LNCAP (cell line): Measurements from ENCODE around the gene RELA.

Experiments
- TF ChIP-seq, protein P1 (sequence below): fragments of 450-650 bp; IDR thresholded peaks from 2 replicates; pipeline ENCODE4 v1.5.1; 2017; ENCODE audit warnings: mild to moderate bottlenecking

Gene RELA

DNA sequence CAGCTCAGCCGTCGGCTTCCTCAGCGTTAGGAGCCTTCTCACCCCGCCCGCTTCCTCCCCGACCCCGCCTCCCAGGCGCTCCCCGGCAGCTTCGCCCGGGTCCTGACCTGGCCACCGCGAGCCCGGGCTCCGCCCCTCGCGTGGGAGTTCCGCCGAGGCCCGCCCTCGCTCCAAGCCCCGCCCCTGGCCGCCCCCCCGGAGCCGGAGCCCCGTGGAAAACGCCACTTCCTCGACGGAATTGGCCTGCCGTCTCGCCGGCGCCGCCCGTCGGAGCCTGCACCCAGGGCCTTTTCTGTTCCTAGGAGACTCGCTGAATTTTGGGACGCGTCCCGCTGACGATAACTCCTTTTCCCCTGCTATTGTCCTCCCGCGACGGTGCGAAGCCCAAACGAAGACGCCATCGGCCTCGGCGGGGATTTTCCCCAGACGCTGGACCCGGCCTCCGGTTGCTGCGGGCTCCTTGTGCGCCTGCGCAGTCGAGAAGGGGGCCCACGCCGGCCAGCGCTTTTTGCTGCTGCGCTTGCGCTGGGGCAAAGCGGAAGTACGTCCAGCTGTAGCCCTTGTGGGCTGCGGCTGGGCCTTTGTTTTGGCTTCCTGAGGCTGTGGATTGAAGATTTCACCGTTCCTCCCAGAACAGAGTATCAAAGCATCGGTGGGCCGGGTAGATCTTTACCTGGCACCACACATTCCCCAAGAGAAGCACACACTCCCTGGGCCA lies 10.0 kb downstream of the RELA start:
- TF ChIP-seq, protein P1, sequence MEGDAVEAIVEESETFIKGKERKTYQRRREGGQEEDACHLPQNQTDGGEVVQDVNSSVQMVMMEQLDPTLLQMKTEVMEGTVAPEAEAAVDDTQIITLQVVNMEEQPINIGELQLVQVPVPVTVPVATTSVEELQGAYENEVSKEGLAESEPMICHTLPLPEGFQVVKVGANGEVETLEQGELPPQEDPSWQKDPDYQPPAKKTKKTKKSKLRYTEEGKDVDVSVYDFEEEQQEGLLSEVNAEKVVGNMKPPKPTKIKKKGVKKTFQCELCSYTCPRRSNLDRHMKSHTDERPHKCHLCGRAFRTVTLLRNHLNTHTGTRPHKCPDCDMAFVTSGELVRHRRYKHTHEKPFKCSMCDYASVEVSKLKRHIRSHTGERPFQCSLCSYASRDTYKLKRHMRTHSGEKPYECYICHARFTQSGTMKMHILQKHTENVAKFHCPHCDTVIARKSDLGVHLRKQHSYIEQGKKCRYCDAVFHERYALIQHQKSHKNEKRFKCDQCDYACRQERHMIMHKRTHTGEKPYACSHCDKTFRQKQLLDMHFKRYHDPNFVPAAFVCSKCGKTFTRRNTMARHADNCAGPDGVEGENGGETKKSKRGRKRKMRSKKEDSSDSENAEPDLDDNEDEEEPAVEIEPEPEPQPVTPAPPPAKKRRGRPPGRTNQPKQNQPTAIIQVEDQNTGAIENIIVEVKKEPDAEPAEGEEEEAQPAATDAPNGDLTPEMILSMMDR, result no peak

DNA sequence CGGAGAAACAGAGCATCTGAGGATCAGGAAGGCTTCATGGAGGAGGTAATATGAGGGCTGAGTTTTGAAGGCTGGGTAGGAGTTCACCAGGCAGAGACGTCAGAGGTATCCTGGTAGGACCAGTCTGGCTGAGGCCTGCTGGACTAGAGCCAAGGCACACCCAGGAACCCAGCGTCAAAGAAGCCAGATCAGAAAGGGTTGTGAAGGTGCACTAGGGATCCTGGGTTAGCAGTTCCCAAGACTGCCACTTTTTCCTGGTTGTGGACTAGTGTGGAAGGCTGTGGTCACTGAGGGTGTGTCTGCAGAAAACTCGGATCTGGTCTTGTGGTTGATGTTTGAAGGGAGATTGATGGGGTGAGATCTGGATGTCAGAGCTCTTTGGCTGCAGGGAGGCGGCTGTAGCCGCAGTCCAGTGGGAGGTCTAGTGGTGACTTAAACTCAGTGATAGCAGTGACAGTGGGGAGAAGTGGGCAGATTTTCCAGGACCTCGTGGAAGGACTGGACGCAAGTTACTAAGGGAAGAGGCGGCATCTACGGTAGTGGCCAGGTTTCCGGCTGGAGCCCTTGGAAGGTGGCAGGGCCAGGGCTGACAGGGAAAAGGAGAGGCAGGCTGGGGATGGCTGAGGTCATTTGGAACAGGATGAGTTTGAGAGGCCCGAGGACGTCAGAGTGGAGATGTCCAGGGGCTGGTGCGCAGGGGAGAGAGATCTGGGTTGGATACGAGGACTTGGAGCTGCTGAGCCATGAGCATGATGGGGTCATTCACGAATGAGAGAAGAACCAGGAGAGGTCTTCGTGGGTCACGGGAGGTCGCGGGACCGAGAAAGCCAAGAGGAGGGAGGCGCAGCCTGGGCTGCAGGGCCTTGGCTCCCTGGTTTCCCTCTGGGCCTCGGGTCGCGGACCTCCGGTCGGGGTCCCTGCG lies 10.9 kb downstream of the RELA start:
- TF ChIP-seq, protein P1, result no peak

DNA sequence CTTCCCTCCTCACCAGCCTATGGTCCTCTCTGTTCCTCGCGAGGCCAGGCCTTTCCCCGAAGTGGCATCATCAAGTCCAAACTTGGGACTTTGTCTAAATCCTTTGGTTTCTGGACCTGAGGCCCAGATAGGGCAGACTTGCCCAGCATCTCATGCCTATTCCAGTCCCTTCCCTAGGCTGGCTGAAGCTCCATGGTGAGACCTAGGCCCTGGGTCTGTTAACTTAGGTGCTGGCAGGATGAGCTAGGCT lies 11.5 kb downstream of the RELA start:
- TF ChIP-seq, protein P1, result no peak

DNA sequence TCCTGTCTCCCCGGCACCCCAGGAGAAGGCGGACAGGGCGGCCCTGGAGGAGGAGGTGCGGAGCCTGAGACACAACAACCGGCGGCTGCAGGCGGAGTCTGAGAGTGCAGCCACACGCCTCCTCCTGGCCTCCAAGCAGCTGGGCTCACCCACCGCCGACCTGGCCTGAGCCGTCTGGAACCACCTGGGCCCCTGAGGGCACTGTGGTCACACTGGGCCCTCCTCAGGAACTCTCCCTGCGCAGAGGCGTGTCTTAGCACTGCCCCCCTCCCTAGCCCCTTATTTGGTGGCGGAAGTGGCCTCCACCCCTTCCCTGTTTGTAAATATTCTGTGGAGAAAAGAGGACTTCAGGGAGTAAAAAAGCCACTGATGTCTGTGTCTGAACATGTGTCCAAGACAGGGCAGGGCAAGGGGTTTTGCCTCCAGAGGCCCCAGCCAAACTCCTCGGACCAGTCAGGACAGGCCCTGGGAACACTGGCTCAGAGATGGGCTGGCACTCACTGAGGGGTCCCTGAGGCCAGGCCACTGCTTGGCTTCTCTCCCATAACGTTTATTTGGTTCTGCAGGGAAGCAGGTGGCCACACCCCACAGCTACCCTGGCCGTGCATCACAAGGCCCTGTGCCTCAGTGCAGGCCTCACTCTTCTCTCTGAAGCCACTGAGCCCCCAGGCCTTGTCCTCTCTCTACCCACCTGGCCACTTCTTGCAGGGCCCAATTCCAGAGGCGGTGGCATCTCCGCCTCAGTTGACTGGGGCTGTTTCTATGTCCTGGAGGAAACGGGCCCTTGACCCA lies 12.0 kb downstream of the RELA start:
- TF ChIP-seq, protein P1, result no peak

DNA sequence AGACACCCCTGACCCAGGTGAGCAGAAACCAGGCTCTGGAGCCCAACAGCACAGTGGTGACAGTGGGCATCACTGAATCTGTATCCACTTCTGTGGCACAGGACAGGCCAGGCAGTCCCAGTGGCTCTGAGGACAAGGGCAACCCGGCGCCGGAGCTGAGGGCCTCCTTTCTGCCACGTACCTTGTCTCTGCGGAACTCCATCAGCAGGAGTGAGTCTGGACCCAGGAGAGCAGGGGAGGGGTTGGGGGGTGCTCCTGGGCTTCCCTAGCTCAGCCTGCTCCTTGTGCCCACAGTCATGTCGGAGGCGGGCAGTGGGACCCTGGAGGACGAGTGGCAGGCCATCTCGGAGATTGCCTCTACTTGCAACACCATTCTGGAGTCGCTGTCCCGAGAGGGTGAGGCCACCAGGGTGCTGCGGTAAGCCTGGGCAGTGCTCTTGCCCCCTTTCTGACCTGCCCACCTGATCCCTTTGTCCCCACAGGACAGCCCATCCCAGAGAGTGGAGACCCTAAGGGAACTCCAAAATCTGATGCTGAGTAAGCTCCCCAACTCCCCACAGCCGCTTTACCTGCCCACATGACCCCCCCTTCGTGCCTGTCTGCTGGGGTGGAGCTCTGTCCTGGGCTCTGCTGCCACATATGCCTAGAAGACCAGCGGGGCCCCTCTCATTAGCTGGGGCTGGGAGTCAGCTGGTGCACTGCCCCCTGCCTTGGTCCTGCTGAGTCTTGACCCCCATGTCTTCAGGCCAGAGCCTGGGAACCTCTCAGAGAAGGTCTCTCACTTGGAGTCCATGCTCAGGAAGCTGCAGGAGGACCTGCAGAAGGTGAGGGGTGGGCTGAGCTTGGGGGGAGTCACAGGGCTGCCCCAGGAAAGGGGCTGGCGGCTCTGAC lies 12.8 kb downstream of the RELA start:
- TF ChIP-seq, protein P1, result no peak

DNA sequence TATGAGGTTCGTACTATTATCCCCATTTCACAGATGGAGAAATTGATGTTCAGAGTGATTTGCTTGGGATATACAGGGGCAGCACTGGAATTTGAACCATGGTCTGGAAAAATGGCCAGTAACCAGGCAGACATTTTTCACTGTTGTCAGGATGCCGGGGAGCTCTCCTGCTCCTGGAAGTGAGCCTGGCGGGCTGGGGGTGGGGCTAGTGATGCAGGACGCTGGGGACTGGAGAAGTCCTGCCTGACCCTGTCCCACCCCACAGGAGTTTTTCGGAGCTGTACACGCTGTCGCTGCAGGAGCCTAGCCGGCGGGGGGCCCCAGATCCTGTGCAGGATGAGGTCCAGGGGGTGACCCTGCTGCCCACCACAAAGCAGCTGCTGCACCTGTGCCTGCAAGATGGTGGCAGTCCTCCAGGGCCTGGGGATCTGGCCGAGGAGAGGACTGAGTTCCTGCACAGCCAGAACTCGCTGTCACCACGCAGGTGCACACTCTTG lies 13.7 kb downstream of the RELA start:
- TF ChIP-seq, protein P1, result no peak
